HEK293 (cell line): ENCODE data around the gene PARP6.

Source experiments
- KLF1 ChIP-seq: fragments of 450-650 bp; formaldehyde crosslinking; IDR thresholded peaks from 2 replicates; pipeline ENCODE4 v1.5.1; 2016; ENCODE audit warnings: missing biosample characterization, missing genetic modification characterization
- KLF10 ChIP-seq: fragments of 450-650 bp; IDR thresholded peaks from 2 replicates; pipeline ENCODE4 v1.5.1; 2018; ENCODE audit warnings: missing biosample characterization, mild to moderate bottlenecking, missing genetic modification characterization
- KLF8 ChIP-seq: fragments of 450-650 bp; formaldehyde crosslinking; IDR thresholded peaks from 2 replicates; pipeline ENCODE4 v1.5.1; 2016; ENCODE audit warnings: missing biosample characterization, missing genetic modification characterization
- MYNN ChIP-seq: fragments of 450-650 bp; formaldehyde crosslinking; IDR thresholded peaks from 2 replicates; pipeline ENCODE4 v1.5.1; 2016; ENCODE audit warnings: missing biosample characterization, missing genetic modification characterization, borderline replicate concordance
- MZF1 ChIP-seq: fragments of 450-650 bp; formaldehyde crosslinking; IDR thresholded peaks from 2 replicates; pipeline ENCODE4 v1.5.1; 2017; ENCODE audit warnings: missing biosample characterization, missing genetic modification characterization, borderline replicate concordance
- OSR2 ChIP-seq: fragments of 450-650 bp; formaldehyde crosslinking; IDR thresholded peaks from 2 replicates; pipeline ENCODE4 v1.5.1; 2016; ENCODE audit warnings: missing biosample characterization, missing genetic modification characterization
- SETDB1 ChIP-seq: IDR thresholded peaks from one replicate; pipeline ENCODE4 v1.6.1; 2017; ENCODE audit warnings: mild to moderate bottlenecking, low read length, moderate library complexity, mixed read lengths; ENCODE audit not compliant: insufficient read length
- SP2 ChIP-seq: fragments of 450-650 bp; formaldehyde crosslinking; IDR thresholded peaks from 2 replicates; pipeline ENCODE4 v1.5.1; 2016; ENCODE audit warnings: missing biosample characterization, missing genetic modification characterization
- WT1 ChIP-seq: fragments of 450-650 bp; formaldehyde crosslinking; IDR thresholded peaks from 2 replicates; pipeline ENCODE4 v1.5.1; 2016; ENCODE audit warnings: missing biosample characterization, missing genetic modification characterization
- ZBTB21 ChIP-seq: fragments of 450-650 bp; formaldehyde crosslinking; IDR thresholded peaks from 2 replicates; pipeline ENCODE4 v1.5.1; 2017; ENCODE audit warnings: missing biosample characterization, missing genetic modification characterization
- ZBTB7A ChIP-seq: fragments of 450-650 bp; formaldehyde crosslinking; IDR thresholded peaks from 2 replicates; pipeline ENCODE4 v1.5.1; 2016; ENCODE audit warnings: low read depth, missing biosample characterization, missing genetic modification characterization
- ZEB2 ChIP-seq: fragments of 450-650 bp; formaldehyde crosslinking; IDR thresholded peaks from 2 replicates; pipeline ENCODE4 v1.5.1; 2016; ENCODE audit warnings: missing biosample characterization, missing genetic modification characterization
- ZFP69B ChIP-seq: fragments of 450-650 bp; formaldehyde crosslinking; IDR thresholded peaks from 2 replicates; pipeline ENCODE4 v1.5.1; 2016; ENCODE audit warnings: missing biosample characterization, missing genetic modification characterization
- ZIC2 ChIP-seq: fragments of 450-650 bp; formaldehyde crosslinking; IDR thresholded peaks from 2 replicates; pipeline ENCODE4 v1.5.1; 2016; ENCODE audit warnings: missing biosample characterization, missing genetic modification characterization
- ZNF133 ChIP-seq: fragments of 450-650 bp; formaldehyde crosslinking; IDR thresholded peaks from 2 replicates; pipeline ENCODE4 v1.5.1; 2016; ENCODE audit warnings: missing biosample characterization, missing genetic modification characterization
- ZNF24 ChIP-seq: fragments of 450-650 bp; formaldehyde crosslinking; IDR thresholded peaks from 2 replicates; pipeline ENCODE4 v1.5.1; 2016; ENCODE audit warnings: missing biosample characterization, missing genetic modification characterization
- ZNF335 ChIP-seq: fragments of 450-650 bp; formaldehyde crosslinking; conservative IDR thresholded peaks from 2 replicates; pipeline ENCODE4 v1.5.1; 2016; ENCODE audit warnings: missing biosample characterization, missing genetic modification characterization
- ZNF394 ChIP-seq: fragments of 450-650 bp; formaldehyde crosslinking; IDR thresholded peaks from 2 replicates; pipeline ENCODE4 v1.5.1; 2016; ENCODE audit warnings: missing biosample characterization, missing genetic modification characterization, mild to moderate bottlenecking, moderate library complexity, borderline replicate concordance
- ZNF501 ChIP-seq: fragments of 450-650 bp; formaldehyde crosslinking; IDR thresholded peaks from 2 replicates; pipeline ENCODE4 v1.5.1; 2016; ENCODE audit warnings: missing biosample characterization, missing genetic modification characterization
- ZNF600 ChIP-seq: fragments of 450-650 bp; formaldehyde crosslinking; IDR thresholded peaks from 2 replicates; pipeline ENCODE4 v1.5.1; 2016; ENCODE audit warnings: missing biosample characterization, missing genetic modification characterization
- ZNF660 ChIP-seq: fragments of 450-650 bp; IDR thresholded peaks from 2 replicates; pipeline ENCODE4 v1.5.1; 2018; ENCODE audit warnings: missing biosample characterization, mild to moderate bottlenecking, missing genetic modification characterization
- ZSCAN30 ChIP-seq: fragments of 450-650 bp; IDR thresholded peaks from 2 replicates; pipeline ENCODE4 v1.5.1; 2018; ENCODE audit warnings: missing biosample characterization, mild to moderate bottlenecking, missing genetic modification characterization, moderate library complexity
- TF ChIP-seq, protein P1 (sequence below): fragments of 450-650 bp; formaldehyde crosslinking; IDR thresholded peaks from 2 replicates; pipeline ENCODE4 v1.5.1; 2016; ENCODE audit warnings: missing biosample characterization, missing genetic modification characterization
- TF ChIP-seq, protein P2 (sequence below): fragments of 450-650 bp; formaldehyde crosslinking; IDR thresholded peaks from 2 replicates; pipeline ENCODE4 v1.5.1; 2016; ENCODE audit warnings: missing biosample characterization, missing genetic modification characterization
- TF ChIP-seq, protein P3 (sequence below): fragments of 450-650 bp; formaldehyde crosslinking; IDR thresholded peaks from 2 replicates; pipeline ENCODE4 v1.5.1; 2017; ENCODE audit warnings: missing biosample characterization, missing genetic modification characterization
- TF ChIP-seq, protein P4 (sequence below): fragments of 450-650 bp; formaldehyde crosslinking; IDR thresholded peaks from 2 replicates; pipeline ENCODE4 v1.5.1; 2016; ENCODE audit warnings: missing biosample characterization, missing genetic modification characterization
- TF ChIP-seq, protein P5 (sequence below): fragments of 450-650 bp; formaldehyde crosslinking; IDR thresholded peaks from 2 replicates; pipeline ENCODE4 v1.5.1; 2016; ENCODE audit warnings: missing biosample characterization, missing genetic modification characterization

PARP6 gene

DNA sequence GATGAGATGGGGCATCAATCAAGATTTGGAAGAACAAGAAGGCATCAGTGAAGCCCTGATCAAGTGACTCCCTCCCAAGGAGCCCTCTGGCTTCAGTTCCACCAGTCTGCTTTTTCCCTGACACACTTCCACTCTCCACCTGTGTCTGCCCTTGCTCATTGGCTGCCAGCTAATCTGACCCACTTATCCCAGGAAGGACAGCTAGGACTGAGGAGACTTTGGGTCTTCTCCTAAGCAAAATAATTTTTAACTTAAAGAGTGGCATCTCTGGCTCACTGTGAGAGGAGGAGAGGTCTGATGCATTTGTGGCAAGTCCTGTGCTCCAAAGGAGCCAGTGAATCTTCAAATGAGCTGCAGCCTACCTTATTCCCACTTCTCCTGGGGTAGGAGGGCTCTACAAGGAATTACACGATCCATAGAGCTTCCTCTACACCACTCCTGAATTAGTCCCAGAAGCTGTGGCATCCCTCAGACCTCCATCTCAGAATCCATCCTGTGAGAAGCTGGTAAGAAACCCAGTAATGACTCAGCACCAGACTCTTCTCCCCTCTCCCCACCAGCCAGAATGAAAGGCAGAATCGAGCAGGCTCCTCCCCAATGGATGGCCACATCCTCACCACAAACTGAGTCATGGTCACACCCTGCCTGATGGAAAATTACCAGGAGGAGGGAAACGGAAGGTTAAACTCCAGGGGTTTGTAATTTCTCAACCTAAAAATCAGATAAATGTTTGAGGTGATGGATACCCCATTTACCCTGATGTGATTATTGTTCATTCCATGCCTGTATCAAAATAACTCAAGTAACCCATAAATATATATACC is 35.1 kb downstream of the PARP6 start (continued):
- TF ChIP-seq, protein P1, sequence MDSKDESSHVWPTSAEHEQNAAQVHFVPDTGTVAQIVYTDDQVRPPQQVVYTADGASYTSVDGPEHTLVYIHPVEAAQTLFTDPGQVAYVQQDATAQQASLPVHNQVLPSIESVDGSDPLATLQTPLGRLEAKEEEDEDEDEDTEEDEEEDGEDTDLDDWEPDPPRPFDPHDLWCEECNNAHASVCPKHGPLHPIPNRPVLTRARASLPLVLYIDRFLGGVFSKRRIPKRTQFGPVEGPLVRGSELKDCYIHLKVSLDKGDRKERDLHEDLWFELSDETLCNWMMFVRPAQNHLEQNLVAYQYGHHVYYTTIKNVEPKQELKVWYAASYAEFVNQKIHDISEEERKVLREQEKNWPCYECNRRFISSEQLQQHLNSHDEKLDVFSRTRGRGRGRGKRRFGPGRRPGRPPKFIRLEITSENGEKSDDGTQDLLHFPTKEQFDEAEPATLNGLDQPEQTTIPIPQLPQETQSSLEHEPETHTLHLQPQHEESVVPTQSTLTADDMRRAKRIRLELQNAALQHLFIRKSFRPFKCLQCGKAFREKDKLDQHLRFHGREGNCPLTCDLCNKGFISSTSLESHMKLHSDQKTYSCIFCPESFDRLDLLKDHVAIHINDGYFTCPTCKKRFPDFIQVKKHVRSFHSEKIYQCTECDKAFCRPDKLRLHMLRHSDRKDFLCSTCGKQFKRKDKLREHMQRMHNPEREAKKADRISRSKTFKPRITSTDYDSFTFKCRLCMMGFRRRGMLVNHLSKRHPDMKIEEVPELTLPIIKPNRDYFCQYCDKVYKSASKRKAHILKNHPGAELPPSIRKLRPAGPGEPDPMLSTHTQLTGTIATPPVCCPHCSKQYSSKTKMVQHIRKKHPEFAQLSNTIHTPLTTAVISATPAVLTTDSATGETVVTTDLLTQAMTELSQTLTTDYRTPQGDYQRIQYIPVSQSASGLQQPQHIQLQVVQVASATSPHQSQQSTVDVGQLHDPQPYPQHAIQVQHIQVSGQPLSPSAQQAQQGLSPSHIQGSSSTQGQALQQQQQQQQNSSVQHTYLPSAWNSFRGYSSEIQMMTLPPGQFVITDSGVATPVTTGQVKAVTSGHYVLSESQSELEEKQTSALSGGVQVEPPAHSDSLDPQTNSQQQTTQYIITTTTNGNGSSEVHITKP = peak; percentile 96
- TF ChIP-seq ZBTB7A = no peak
- TF ChIP-seq ZNF24 (tag by site-specific recombination) = peak; percentile 52; the same call in 1 of the 2 replicates
- peak; percentile 28; the same call in 1 of the 2 replicates for TF ChIP-seq ZSCAN30 (tag by site-specific recombination)
- peak; percentile 91 for TF ChIP-seq ZNF660 (tag by site-specific recombination)
- TF ChIP-seq MZF1 (tag by site-specific recombination) = peak; percentile 86; the same call in 1 of the 2 replicates
- TF ChIP-seq WT1 (tag by site-specific recombination) = 0 out of 2 replicates have a peak, but pooled peaks have one; percentile 71
- TF ChIP-seq ZFP69B (tag by site-specific recombination) = 0 out of 2 replicates have a peak, but pooled peaks have one; percentile 28
- TF ChIP-seq ZNF394 = peak; percentile 72
- peak; percentile 98 for TF ChIP-seq ZNF335 (tag by site-specific recombination)
- TF ChIP-seq ZNF133 (tag by site-specific recombination) = no peak
- peak; percentile 94 for TF ChIP-seq ZNF600 (tag by site-specific recombination)
- TF ChIP-seq ZEB2 (tag by site-specific recombination) = peak; percentile 73; the same call in 1 of the 2 replicates
- TF ChIP-seq KLF10 (tag by site-specific recombination) = 0 out of 2 replicates have a peak, but pooled peaks have one; percentile 45
- peak; percentile 49; the same call in 1 of the 2 replicates for TF ChIP-seq ZBTB21 (tag by site-specific recombination)
- TF ChIP-seq MYNN (tag by site-specific recombination) = no peak
- TF ChIP-seq SETDB1 = no peak
- TF ChIP-seq SP2 = no peak
- TF ChIP-seq, protein P2, sequence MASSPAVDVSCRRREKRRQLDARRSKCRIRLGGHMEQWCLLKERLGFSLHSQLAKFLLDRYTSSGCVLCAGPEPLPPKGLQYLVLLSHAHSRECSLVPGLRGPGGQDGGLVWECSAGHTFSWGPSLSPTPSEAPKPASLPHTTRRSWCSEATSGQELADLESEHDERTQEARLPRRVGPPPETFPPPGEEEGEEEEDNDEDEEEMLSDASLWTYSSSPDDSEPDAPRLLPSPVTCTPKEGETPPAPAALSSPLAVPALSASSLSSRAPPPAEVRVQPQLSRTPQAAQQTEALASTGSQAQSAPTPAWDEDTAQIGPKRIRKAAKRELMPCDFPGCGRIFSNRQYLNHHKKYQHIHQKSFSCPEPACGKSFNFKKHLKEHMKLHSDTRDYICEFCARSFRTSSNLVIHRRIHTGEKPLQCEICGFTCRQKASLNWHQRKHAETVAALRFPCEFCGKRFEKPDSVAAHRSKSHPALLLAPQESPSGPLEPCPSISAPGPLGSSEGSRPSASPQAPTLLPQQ = peak; percentile 56
- TF ChIP-seq, protein P3, sequence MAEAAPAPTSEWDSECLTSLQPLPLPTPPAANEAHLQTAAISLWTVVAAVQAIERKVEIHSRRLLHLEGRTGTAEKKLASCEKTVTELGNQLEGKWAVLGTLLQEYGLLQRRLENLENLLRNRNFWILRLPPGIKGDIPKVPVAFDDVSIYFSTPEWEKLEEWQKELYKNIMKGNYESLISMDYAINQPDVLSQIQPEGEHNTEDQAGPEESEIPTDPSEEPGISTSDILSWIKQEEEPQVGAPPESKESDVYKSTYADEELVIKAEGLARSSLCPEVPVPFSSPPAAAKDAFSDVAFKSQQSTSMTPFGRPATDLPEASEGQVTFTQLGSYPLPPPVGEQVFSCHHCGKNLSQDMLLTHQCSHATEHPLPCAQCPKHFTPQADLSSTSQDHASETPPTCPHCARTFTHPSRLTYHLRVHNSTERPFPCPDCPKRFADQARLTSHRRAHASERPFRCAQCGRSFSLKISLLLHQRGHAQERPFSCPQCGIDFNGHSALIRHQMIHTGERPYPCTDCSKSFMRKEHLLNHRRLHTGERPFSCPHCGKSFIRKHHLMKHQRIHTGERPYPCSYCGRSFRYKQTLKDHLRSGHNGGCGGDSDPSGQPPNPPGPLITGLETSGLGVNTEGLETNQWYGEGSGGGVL (tag by site-specific recombination) = peak; percentile 55
- TF ChIP-seq, protein P4, sequence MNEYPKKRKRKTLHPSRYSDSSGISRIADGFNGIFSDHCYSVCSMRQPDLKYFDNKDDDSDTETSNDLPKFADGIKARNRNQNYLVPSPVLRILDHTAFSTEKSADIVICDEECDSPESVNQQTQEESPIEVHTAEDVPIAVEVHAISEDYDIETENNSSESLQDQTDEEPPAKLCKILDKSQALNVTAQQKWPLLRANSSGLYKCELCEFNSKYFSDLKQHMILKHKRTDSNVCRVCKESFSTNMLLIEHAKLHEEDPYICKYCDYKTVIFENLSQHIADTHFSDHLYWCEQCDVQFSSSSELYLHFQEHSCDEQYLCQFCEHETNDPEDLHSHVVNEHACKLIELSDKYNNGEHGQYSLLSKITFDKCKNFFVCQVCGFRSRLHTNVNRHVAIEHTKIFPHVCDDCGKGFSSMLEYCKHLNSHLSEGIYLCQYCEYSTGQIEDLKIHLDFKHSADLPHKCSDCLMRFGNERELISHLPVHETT = no peak
- TF ChIP-seq KLF8 (tag by site-specific recombination) = peak; percentile 59; the same call in 1 of the 2 replicates
- 0 out of 2 replicates have a peak, but pooled peaks have one; percentile 9 for TF ChIP-seq OSR2 (tag by site-specific recombination)
- TF ChIP-seq, protein P5, sequence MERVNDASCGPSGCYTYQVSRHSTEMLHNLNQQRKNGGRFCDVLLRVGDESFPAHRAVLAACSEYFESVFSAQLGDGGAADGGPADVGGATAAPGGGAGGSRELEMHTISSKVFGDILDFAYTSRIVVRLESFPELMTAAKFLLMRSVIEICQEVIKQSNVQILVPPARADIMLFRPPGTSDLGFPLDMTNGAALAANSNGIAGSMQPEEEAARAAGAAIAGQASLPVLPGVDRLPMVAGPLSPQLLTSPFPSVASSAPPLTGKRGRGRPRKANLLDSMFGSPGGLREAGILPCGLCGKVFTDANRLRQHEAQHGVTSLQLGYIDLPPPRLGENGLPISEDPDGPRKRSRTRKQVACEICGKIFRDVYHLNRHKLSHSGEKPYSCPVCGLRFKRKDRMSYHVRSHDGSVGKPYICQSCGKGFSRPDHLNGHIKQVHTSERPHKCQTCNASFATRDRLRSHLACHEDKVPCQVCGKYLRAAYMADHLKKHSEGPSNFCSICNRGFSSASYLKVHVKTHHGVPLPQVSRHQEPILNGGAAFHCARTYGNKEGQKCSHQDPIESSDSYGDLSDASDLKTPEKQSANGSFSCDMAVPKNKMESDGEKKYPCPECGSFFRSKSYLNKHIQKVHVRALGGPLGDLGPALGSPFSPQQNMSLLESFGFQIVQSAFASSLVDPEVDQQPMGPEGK (tag by site-specific recombination) = peak; percentile 82
- 0 out of 2 replicates have a peak, but pooled peaks have one; percentile 17 for TF ChIP-seq ZIC2 (tag by site-specific recombination)
- TF ChIP-seq KLF1 (tag by site-specific recombination) = peak; percentile 68
- TF ChIP-seq ZNF501 (tag by site-specific recombination) = 0 out of 2 replicates have a peak, but pooled peaks have one; percentile 9
